Endothelial cell of umbilical vein (primary cell): ENCODE measurements around the gene PRDM16. TPM values are rescaled to one million over a fixed set of nuclear protein-coding genes. Genes with fewer than 3 reads are reported as not detected.

Source experiments
- BruUV-seq: library from RNA; stranded (reverse); fragments of 400-500 nt; replicated peaks from 2 replicates; lab custom pipeline; 2021; lab: Mats Ljungman, UMichigan
- CTCF ChIA-PET: fragments of 300-600, 350-600 bp; sonication (Branson Sonifier 250); formaldehyde crosslinking; loops from one replicate; lab custom pipeline; 2021; ENCODE audit warnings: antibody characterized with exemption, inconsistent platforms; lab: Charles Lee
- POLR2A ChIA-PET: fragments of 300-600, 350-600 bp; sonication (Branson Sonifier 250); formaldehyde crosslinking; loops from one replicate; lab custom pipeline; 2021; ENCODE audit warnings: antibody characterized with exemption, inconsistent platforms; lab: Charles Lee
- DNase-seq: peaks from one replicate; pipeline ENCODE4 v3.0.0-alpha.2; 2011; ENCODE audit warnings: low read depth, low spot score
- FAIRE-seq: peaks from 2 replicates; lab custom pipeline; 2011; peaks lifted over from hg19 to GRCh38; lab: Jason Lieb, UNC
- H2AFZ ChIP-seq: 2 replicates; pipeline ENCODE4 v1.6.0; 2012; ENCODE audit warnings: low read depth, low read length, control low read depth, inconsistent platforms
- H3K27ac ChIP-seq: 2 replicates; pipeline ENCODE4 v1.5.1; 2011; ENCODE audit warnings: low read depth, mild to moderate bottlenecking, control low read depth, low read length, moderate library complexity; ENCODE audit not compliant: insufficient read depth
- H3K27me3 ChIP-seq, 2 experiments: 2 replicates each; pipeline versions ENCODE4 v1.6.0 to v1.6.1; 2011; ENCODE audit warnings: low read length in 2 of 2, mixed read lengths in 1 of 2; ENCODE audit not compliant: control insufficient read depth in 2 of 2, insufficient read depth in 2 of 2
- H3K36me3 ChIP-seq, 2 experiments: 2 replicates in 1 of 2; 3 replicates in 1 of 2; pipeline ENCODE4 v1.5.1; 2011; ENCODE audit warnings: low read length in 2 of 2, mild to moderate bottlenecking in 1 of 2, moderate library complexity in 1 of 2; ENCODE audit not compliant: control insufficient read depth in 2 of 2, insufficient read depth in 2 of 2; ENCODE audit errors: extremely low read depth in 1 of 2
- H3K4me1 ChIP-seq: 3 replicates; pipeline ENCODE4 v1.5.1; 2011; ENCODE audit warnings: mild to moderate bottlenecking, low read length; ENCODE audit not compliant: control insufficient read depth, insufficient read depth; ENCODE audit errors: extremely low read depth
- H3K4me2 ChIP-seq: 2 replicates; pipeline ENCODE4 v1.6.1; 2011; ENCODE audit warnings: low read length, control low read depth, mixed read lengths; ENCODE audit not compliant: insufficient read depth
- H3K4me3 ChIP-seq, 3 experiments: fragments of 200-600 bp in 1 of 3; sonication (generic), shearing (Covaris generic) in 1 of 3; replicated peaks in 1 of 3; 2 replicates each; pipeline ENCODE4 v1.5.1; 2011 to 2016; ENCODE audit warnings: control low read depth in 3 of 3, low read length in 3 of 3, mild to moderate bottlenecking in 2 of 3, inconsistent platforms in 1 of 3, low read depth in 1 of 3, moderate library complexity in 1 of 3; ENCODE audit not compliant: insufficient read depth in 1 of 3
- H3K79me2 ChIP-seq: 2 replicates; pipeline ENCODE4 v1.6.0; 2012; ENCODE audit warnings: low read length, inconsistent platforms; ENCODE audit not compliant: control insufficient read depth, insufficient read depth
- H3K9ac ChIP-seq: replicated peaks from 2 replicates; pipeline ENCODE3; 2011; ENCODE audit warnings: low read length, control low read depth; ENCODE audit not compliant: insufficient read depth; ENCODE audit errors: extremely low read depth
- H3K9me1 ChIP-seq: replicated peaks from 3 replicates; pipeline ENCODE4 v1.6.0; 2011; ENCODE audit warnings: mild to moderate bottlenecking, low read length; ENCODE audit not compliant: control insufficient read depth, insufficient read depth; ENCODE audit errors: extremely low read depth
- H3K9me3 ChIP-seq: replicated peaks from 2 replicates; pipeline ENCODE4 v1.5.1; 2012; ENCODE audit warnings: low read length, inconsistent platforms; ENCODE audit not compliant: control insufficient read depth, insufficient read depth
- H4K20me1 ChIP-seq: replicated peaks from 2 replicates; pipeline ENCODE3; 2011; ENCODE audit warnings: mild to moderate bottlenecking, low read length; ENCODE audit not compliant: control insufficient read depth, insufficient read depth; ENCODE audit errors: extremely low read depth
- EZH2 ChIP-seq: IDR thresholded peaks from 2 replicates; pipeline ENCODE4 v1.6.1; 2012; ENCODE audit warnings: borderline replicate concordance, low read depth, mild to moderate bottlenecking, moderate library complexity, low read length, inconsistent platforms; ENCODE audit not compliant: severe bottlenecking
- FOS ChIP-seq: IDR thresholded peaks from 2 replicates; pipeline ENCODE4 v1.6.1; 2011; ENCODE audit warnings: mild to moderate bottlenecking, low read length, moderate library complexity, borderline replicate concordance; ENCODE audit not compliant: insufficient read depth
- GATA2 ChIP-seq: IDR thresholded peaks from 2 replicates; pipeline ENCODE4 v1.7.0; 2011; ENCODE audit warnings: low read depth, mild to moderate bottlenecking, moderate library complexity, mixed read lengths, low read length; ENCODE audit not compliant: insufficient read length, insufficient read depth
- JUN ChIP-seq: IDR thresholded peaks from 2 replicates; pipeline ENCODE4 v1.6.1; 2011; ENCODE audit warnings: borderline replicate concordance, low read depth; ENCODE audit not compliant: insufficient read length, insufficient read depth
- MYC ChIP-seq: IDR thresholded peaks from one replicate; pipeline ENCODE4 v1.6.1; 2011; ENCODE audit warnings: mild to moderate bottlenecking, low read depth, low read length
- POLR2A ChIP-seq: IDR thresholded peaks from 2 replicates; pipeline ENCODE4 v1.6.1; 2012; ENCODE audit warnings: low read depth, mild to moderate bottlenecking, control low read depth, low read length
- POLR2AphosphoS5 ChIP-seq: IDR thresholded peaks from 2 replicates; pipeline ENCODE4 v1.6.1; 2012; ENCODE audit warnings: low read depth, mild to moderate bottlenecking, control low read depth, low read length, moderate library complexity; ENCODE audit not compliant: insufficient read depth
- dilution Hi-C: fragments of 300-500 bp; cut with MboI; formaldehyde crosslinking; loops from one replicate; pipeline ENCODE4 v1.15.0; 2019; ENCODE audit warnings: low sequenced_read_pairs; ENCODE audit not compliant: extremely low pct_ligation_motif_present
- intact Hi-C: fragments of 100-400 bp; cut with micrococcal nuclease; formaldehyde crosslinking; loops from one replicate; pipeline ENCODE4 v1.10.0; 2022
- polyA plus RNA-seq, 4 experiments: library from polyadenylated mRNA; depleted of rRNA in 3 of 4; stranded (reverse) in 3 of 4; unstranded in 1 of 4; fragments of >200 nt; gene quantifications; 2 replicates each; pipeline versions ENCODE4 v1.2.1 to v1.2.3, GENCODE V29; 2011 to 2012; ENCODE audit warnings: missing spikeins in 1 of 4
- total RNA-seq: library from RNA; stranded (reverse); gene quantifications from 2 replicates; pipeline ENCODE4 v1.2.3, GENCODE V29; 2021
- TF ChIP-seq, protein P1 (sequence below): IDR thresholded peaks from 2 replicates; pipeline ENCODE4 v1.6.1; 2011; ENCODE audit not compliant: insufficient read depth, insufficient read length
- TF ChIP-seq, protein P2 (sequence below), 2 donors: IDR thresholded peaks; 1 replicate in 1 of 2; 2 replicates in 1 of 2; pipeline ENCODE4 v1.5.1; 2011; ENCODE audit warnings: low read length in 2 of 2, mild to moderate bottlenecking in 2 of 2, moderate library complexity in 2 of 2, control low read depth in 1 of 2, inconsistent platforms in 1 of 2, low read depth in 1 of 2; ENCODE audit not compliant: insufficient read depth in 1 of 2; ENCODE audit errors: extremely low read depth in 1 of 2

Gene PRDM16
- total and polyA plus RNA-seq, 2 donors (not counting 3 experiments of a cell fraction or from before 2014, with no cell fraction given): not detected

DNA sequence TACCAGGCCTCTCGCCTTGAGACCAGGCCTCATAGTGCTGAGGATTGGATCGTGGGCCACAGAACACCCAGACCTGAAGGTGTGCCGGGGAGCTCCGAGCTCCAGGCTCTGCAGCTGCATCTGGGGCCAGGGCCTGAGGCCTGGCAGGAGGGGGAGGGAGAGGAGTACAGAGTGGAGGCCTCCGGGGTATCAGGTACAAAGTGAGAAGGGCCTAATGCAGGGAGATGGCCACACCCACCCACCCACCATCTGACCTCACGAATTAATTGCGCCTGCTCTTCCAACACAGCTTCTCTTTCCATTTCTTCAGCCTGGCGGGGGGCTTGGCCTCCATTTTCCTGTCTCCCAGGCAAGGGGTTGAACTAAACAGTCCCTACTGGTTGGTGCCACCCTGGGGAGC lies 286.1 kb downstream of the PRDM16 start:
- Histone ChIP-seq H3K4me1 (no peaks in the 10 kb centered on the region), H2AFZ (no peak overlapping the region), H3K9me1 (no peaks in the 10 kb centered on the region), H3K27me3 (no peaks in the 10 kb centered on the region), H3K9ac (no peak overlapping the region), H3K27ac (no peak overlapping the region), H3K79me2 (no peaks in the 10 kb centered on the region), H3K4me3 (no peak overlapping the region), H3K4me2 (no peak overlapping the region), H3K36me3 (no peaks in the 10 kb centered on the region), H3K9me3 (no peaks in the 10 kb centered on the region), H4K20me1 (no peaks in the 10 kb centered on the region)
- BruUV-seq: no TSS peak
- ChIA-PET POLR2A (no interaction called here), CTCF (no interaction called here)
- DNase-seq (no peak), FAIRE-seq (no peak)
- TF ChIP-seq EZH2 (no peak), FOS (no peak), POLR2AphosphoS5 (no peak), MYC (no peak), POLR2A (no peak), JUN (no peak)
- TF ChIP-seq, protein P1, sequence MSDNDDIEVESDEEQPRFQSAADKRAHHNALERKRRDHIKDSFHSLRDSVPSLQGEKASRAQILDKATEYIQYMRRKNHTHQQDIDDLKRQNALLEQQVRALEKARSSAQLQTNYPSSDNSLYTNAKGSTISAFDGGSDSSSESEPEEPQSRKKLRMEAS: no peak
- intact Hi-C loops: no loop called here
- dilution Hi-C loops: no loop called here

DNA sequence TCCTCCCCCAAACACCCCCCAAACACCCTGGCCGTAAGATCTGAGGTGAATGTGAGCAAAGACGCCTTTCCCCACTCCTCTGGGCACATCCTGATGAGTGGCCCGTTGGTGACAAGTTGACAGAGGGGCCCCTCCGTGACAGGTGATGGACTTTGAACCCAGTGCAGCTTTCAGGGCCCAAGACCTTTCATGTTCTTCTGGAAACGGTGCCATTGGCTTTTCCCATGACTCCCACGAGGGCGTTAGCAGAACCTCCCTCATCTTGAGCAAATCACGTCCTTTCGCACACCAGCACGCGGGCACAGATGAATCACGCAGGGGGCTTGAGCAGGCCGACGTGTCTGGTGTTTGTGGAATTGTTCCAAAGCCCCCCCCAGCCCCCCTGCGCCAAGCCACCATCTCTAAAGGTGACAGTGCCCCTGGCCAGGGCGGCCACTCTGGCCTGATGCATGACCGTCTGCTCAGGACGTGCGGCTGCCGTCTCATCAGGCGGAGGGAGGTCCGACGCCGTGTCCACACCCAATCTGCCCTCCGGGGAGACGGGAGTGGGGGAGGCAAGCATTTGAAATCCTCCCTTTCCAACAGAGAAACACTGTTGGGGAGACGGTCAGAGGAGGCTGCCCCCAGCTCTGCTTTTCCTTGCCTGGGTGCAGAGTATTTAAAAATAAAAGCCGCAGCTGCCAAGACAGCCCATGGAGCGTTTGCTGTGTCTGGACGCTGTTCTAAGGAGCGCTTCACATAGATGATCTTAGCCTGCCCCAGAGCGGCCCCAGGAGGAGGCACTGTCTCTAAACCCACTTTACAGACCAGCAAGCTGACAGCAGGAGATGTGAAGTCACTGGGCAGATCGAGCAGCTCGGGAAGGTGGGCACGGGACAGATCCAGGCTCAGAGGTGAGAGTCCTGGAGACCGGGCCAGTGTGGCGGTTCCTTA lies 287.2 kb downstream of the PRDM16 start:
- H3K9ac ChIP-seq: no peak overlapping the region
- H3K9me3 ChIP-seq: no peaks in the 10 kb centered on the region
- ChIA-PET POLR2A (no interaction called here), CTCF (no interaction called here)
- dilution Hi-C loops (no loop called here), intact Hi-C loops (no loop called here)
- no peak overlapping the region for H3K4me2 ChIP-seq
- H3K36me3 ChIP-seq: no peaks in the 10 kb centered on the region
- H4K20me1 ChIP-seq: no peaks in the 10 kb centered on the region
- H2AFZ ChIP-seq: no peak overlapping the region
- no peaks in the 10 kb centered on the region for H3K9me1 ChIP-seq
- H3K27me3 ChIP-seq: no peaks in the 10 kb centered on the region
- BruUV-seq: no TSS peak
- DNase-seq (no peak), FAIRE-seq (no peak)
- H3K4me3 ChIP-seq: no peak overlapping the region
- H3K27ac ChIP-seq: no peak overlapping the region
- TF ChIP-seq EZH2: no peak
- TF ChIP-seq MYC: no peak
- TF ChIP-seq GATA2: no peak
- TF ChIP-seq, protein P1: no peak
- TF ChIP-seq FOS: no peak
- TF ChIP-seq JUN: no peak
- TF ChIP-seq, protein P2, sequence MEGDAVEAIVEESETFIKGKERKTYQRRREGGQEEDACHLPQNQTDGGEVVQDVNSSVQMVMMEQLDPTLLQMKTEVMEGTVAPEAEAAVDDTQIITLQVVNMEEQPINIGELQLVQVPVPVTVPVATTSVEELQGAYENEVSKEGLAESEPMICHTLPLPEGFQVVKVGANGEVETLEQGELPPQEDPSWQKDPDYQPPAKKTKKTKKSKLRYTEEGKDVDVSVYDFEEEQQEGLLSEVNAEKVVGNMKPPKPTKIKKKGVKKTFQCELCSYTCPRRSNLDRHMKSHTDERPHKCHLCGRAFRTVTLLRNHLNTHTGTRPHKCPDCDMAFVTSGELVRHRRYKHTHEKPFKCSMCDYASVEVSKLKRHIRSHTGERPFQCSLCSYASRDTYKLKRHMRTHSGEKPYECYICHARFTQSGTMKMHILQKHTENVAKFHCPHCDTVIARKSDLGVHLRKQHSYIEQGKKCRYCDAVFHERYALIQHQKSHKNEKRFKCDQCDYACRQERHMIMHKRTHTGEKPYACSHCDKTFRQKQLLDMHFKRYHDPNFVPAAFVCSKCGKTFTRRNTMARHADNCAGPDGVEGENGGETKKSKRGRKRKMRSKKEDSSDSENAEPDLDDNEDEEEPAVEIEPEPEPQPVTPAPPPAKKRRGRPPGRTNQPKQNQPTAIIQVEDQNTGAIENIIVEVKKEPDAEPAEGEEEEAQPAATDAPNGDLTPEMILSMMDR (IDR thresholded peaks at IDR 0.05; ENCODE audit: extremely low read depth in 1 of 2, insufficient read depth in 1 of 2, low read depth in 1 of 2, low read length in 2 of 2): no peak
- TF ChIP-seq POLR2AphosphoS5: no peak
- no peak for TF ChIP-seq POLR2A
- H3K4me1 ChIP-seq: no peaks in the 10 kb centered on the region
- H3K79me2 ChIP-seq: no peaks in the 10 kb centered on the region
